ENCODE data around the gene CCNI. TPM values are rescaled to one million over a fixed set of nuclear protein-coding genes. Genes with fewer than 3 reads are reported as not detected.
A peak's percentile ranks its signal among the peaks of the same experiment; 100 is the strongest.
"Not testable (repeated sequence)": the region's sequence is repeated elsewhere in the genome, so short reads cannot be mapped to it uniquely, and the experiment has no call there.

CCNI gene
- total and polyA plus RNA-seq, 2 donors from 2014 or later: 172 to 314 TPM

GRCh38 chr4:77093401-77093800 is 17.6 kb upstream of the CCNI start:
- H3K36me3 ChIP-seq (ENCODE audit: control insufficient read depth in 2 of 3, insufficient read depth in 3 of 3, low read length in 3 of 3): no peaks in the 10 kb centered on the region
- H3K4me1 ChIP-seq (ENCODE audit: control insufficient read depth in 2 of 3, insufficient read depth in 2 of 3, low read depth in 1 of 3, low read length in 3 of 3): peaks cover 0 to 13% (median 0%) of the 10 kb centered on the region in 3 donors
- no peak overlapping the region for H3K27ac ChIP-seq (ENCODE audit: low read depth in 2 of 2, low read length in 2 of 2)
- intact Hi-C loops (cut with DNase I): no loop called here
- no peak overlapping the region for H3K4me3 ChIP-seq (ENCODE audit: low read length in 3 of 3)
- TF ChIP-seq CTCF (IDR thresholded peaks at IDR 0.05; ENCODE audit: borderline replicate concordance, extremely low read depth, insufficient read depth): no peak
- FAIRE-seq (peak; percentile 63), DNase-seq (peak in 2 of 5 donors; percentile 36 to 42)
- H3K27me3 ChIP-seq (ENCODE audit: control insufficient read depth, insufficient read depth, low read length): no peaks in the 10 kb centered on the region
- H3K9ac ChIP-seq (ENCODE audit: low read length in 3 of 3): no peak overlapping the region
- no peaks in the 10 kb centered on the region for H3K9me3 ChIP-seq (ENCODE audit: control insufficient read depth in 2 of 3, insufficient read depth in 1 of 3, low read length in 3 of 3)

- no peaks in the 10 kb centered on the region for H3K27me3 ChIP-seq (ENCODE audit: control insufficient read depth, insufficient read depth, low read length)
- H3K27ac ChIP-seq (ENCODE audit: low read depth in 2 of 2, low read length in 2 of 2): peak overlapping the region in 1 of 2 donors; percentile 40
- H3K4me3 ChIP-seq (ENCODE audit: low read length in 3 of 3): no peak overlapping the region
- peaks cover 0 to 13% (median 0%) of the 10 kb centered on the region in 3 donors for H3K4me1 ChIP-seq (ENCODE audit: control insufficient read depth in 2 of 3, insufficient read depth in 2 of 3, low read depth in 1 of 3, low read length in 3 of 3)
- H3K9ac ChIP-seq (ENCODE audit: low read length in 3 of 3): no peak overlapping the region
- TF ChIP-seq CTCF (IDR thresholded peaks at IDR 0.05; ENCODE audit: borderline replicate concordance, extremely low read depth, insufficient read depth): no peak
- FAIRE-seq (no peak), DNase-seq (peak in 2 of 5 donors; percentile 20 to 26)
- H3K36me3 ChIP-seq (ENCODE audit: control insufficient read depth in 2 of 3, insufficient read depth in 3 of 3, low read length in 3 of 3): no peaks in the 10 kb centered on the region
- intact Hi-C loops (cut with DNase I): no loop called here
- no peaks in the 10 kb centered on the region for H3K9me3 ChIP-seq (ENCODE audit: control insufficient read depth in 2 of 3, insufficient read depth in 1 of 3, low read length in 3 of 3)
Observed at GRCh38 chr4:77092975-77093374, 17.2 kb upstream of the CCNI start.

- intact Hi-C loops (cut with DNase I): no loop called here
- no peak for TF ChIP-seq CTCF (IDR thresholded peaks at IDR 0.05; ENCODE audit: borderline replicate concordance, extremely low read depth, insufficient read depth)
- Histone ChIP-seq H3K4me3 (ENCODE audit: low read length in 3 of 3) (no peak overlapping the region), H3K27ac (ENCODE audit: low read depth in 2 of 2, low read length in 2 of 2) (no peak overlapping the region), H3K9ac (ENCODE audit: low read length in 3 of 3) (no peak overlapping the region), H3K4me1 (ENCODE audit: control insufficient read depth in 2 of 3, insufficient read depth in 2 of 3, low read depth in 1 of 3, low read length in 3 of 3) (peaks cover 0 to 13% (median 0%) of the 10 kb centered on the region in 3 donors), H3K36me3 (ENCODE audit: control insufficient read depth in 2 of 3, insufficient read depth in 3 of 3, low read length in 3 of 3) (no peaks in the 10 kb centered on the region), H3K27me3 (ENCODE audit: control insufficient read depth, insufficient read depth, low read length) (no peaks in the 10 kb centered on the region), H3K9me3 (ENCODE audit: control insufficient read depth in 2 of 3, insufficient read depth in 1 of 3, low read length in 3 of 3) (no peaks in the 10 kb centered on the region)
- no peak for DNase-seq
- no peak for FAIRE-seq
Observed at GRCh38 chr4:77089866-77090265, 14.1 kb upstream of the CCNI start.

- H3K9ac ChIP-seq (ENCODE audit: low read length in 3 of 3); H3K36me3 ChIP-seq (ENCODE audit: control insufficient read depth in 2 of 3, insufficient read depth in 3 of 3, low read length in 3 of 3); H3K27ac ChIP-seq (ENCODE audit: low read depth in 2 of 2, low read length in 2 of 2); DNase-seq; intact Hi-C loops (cut with DNase I); H3K4me3 ChIP-seq (ENCODE audit: low read length in 3 of 3); H3K27me3 ChIP-seq (ENCODE audit: control insufficient read depth, insufficient read depth, low read length); H3K4me1 ChIP-seq (ENCODE audit: control insufficient read depth in 2 of 3, insufficient read depth in 2 of 3, low read depth in 1 of 3, low read length in 3 of 3); H3K9me3 ChIP-seq (ENCODE audit: control insufficient read depth in 2 of 3, insufficient read depth in 1 of 3, low read length in 3 of 3); FAIRE-seq: not testable (repeated sequence)
Observed at GRCh38 chr4:77087027-77087426, 11.2 kb upstream of the CCNI start.
